Measurements from ENCODE around the gene GALC.

DNA sequence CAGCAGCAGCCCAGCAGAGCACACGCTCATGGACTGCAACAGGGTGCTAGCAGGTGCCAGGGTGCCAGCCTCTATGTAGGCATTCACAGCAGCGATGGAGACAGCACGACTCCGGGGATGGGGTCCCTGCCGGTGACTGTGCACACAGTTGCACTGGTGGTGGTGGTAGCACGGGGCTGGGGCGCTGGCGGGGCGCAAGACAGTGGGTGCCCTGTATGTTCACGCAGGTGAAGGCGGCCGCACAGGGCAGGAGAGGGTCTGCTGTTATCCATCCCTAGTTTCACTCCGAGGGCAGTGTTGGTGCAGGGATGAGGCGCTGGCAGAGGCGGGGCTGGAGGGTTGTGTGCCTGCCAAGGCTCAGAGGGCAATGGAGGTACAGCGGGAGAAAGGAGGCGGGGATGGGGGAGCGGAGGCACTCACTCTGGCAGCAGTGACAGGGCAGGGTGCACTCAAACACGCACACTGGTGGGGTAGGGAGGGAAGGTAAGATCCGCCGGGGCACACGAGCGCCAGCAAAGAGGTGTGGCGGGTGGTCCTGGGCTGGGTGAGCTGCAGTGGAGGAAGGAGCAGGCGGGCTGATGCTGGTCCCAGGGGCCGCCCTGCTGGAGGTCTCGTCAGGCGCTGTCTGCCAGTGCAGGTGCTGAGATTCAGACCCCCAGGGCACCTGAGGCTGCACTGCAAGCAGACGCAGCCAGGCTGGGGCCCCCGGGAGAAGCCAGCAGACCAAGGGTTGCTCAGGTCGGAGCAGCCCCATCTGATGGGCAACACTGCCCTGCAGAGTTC is 76.7 kb downstream of the GALC start:
- TF ChIP-seq, protein P1, sequence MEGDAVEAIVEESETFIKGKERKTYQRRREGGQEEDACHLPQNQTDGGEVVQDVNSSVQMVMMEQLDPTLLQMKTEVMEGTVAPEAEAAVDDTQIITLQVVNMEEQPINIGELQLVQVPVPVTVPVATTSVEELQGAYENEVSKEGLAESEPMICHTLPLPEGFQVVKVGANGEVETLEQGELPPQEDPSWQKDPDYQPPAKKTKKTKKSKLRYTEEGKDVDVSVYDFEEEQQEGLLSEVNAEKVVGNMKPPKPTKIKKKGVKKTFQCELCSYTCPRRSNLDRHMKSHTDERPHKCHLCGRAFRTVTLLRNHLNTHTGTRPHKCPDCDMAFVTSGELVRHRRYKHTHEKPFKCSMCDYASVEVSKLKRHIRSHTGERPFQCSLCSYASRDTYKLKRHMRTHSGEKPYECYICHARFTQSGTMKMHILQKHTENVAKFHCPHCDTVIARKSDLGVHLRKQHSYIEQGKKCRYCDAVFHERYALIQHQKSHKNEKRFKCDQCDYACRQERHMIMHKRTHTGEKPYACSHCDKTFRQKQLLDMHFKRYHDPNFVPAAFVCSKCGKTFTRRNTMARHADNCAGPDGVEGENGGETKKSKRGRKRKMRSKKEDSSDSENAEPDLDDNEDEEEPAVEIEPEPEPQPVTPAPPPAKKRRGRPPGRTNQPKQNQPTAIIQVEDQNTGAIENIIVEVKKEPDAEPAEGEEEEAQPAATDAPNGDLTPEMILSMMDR (IDR thresholded peaks at IDR 0.05; ENCODE audit: insufficient read depth, low read depth, low read length), result no peak
- no peak for TF ChIP-seq EZH2 (IDR thresholded peaks at IDR 0.05; ENCODE audit: insufficient read depth, low read length)

Data from astrocyte (in vitro differentiated cells and primary cell).